ENCODE results near the gene TRPC1.
"Not testable (repeated sequence)": the region's sequence is repeated elsewhere in the genome, so short reads cannot be mapped to it uniquely, and the experiment has no call there.

Gene TRPC1

GRCh38 chr3:142725357-142725739, 1.5 kb downstream of the TRPC1 start:
- TF ChIP-seq CTCF (IDR thresholded peaks at IDR 0.05): no peak
- DNase-seq (ENCODE audit: low spot score): no peak
- no peak overlapping the region for H3K27ac ChIP-seq
- H3K4me3 ChIP-seq: peak overlapping the region; percentile 99

GRCh38 chr3:142726017-142726416, 2.2 kb downstream of the TRPC1 start:
- no peak overlapping the region for H3K27ac ChIP-seq

GRCh38 chr3:142732066-142732465, 8.2 kb downstream of the TRPC1 start:
- Histone ChIP-seq H3K4me3 (no peak overlapping the region), H3K27ac (no peak overlapping the region)
- no peak for DNase-seq (ENCODE audit: low spot score)
- TF ChIP-seq CTCF (IDR thresholded peaks at IDR 0.05): no peak

More at GRCh38 chr3:142726017-142726416, 2.2 kb downstream of the TRPC1 start:
- no peak for DNase-seq (ENCODE audit: low spot score)
- H3K4me3 ChIP-seq: no peak overlapping the region
- TF ChIP-seq CTCF (IDR thresholded peaks at IDR 0.05): no peak

GRCh38 chr3:142734834-142735233, 11.0 kb downstream of the TRPC1 start:
- no peak for TF ChIP-seq CTCF (IDR thresholded peaks at IDR 0.05)
- Histone ChIP-seq H3K4me3 (no peak overlapping the region), H3K27ac (no peak overlapping the region)
- DNase-seq (ENCODE audit: low spot score): no peak

GRCh38 chr3:142735462-142735861, 11.6 kb downstream of the TRPC1 start:
- DNase-seq (ENCODE audit: low spot score): no peak
- Histone ChIP-seq H3K4me3 (no peak overlapping the region), H3K27ac (no peak overlapping the region)
- TF ChIP-seq CTCF (IDR thresholded peaks at IDR 0.05): no peak

- DNase-seq (ENCODE audit: low spot score): no peak
- TF ChIP-seq CTCF (IDR thresholded peaks at IDR 0.05): no peak
- H3K27ac ChIP-seq: no peak overlapping the region
- no peak overlapping the region for H3K4me3 ChIP-seq
These were observed 14.6 kb downstream of the TRPC1 start for GRCh38 chr3:142738396-142738795.

- no peak for TF ChIP-seq CTCF (IDR thresholded peaks at IDR 0.05)
- no peak for DNase-seq (ENCODE audit: low spot score)
- Histone ChIP-seq H3K27ac (no peak overlapping the region), H3K4me3 (no peak overlapping the region)
These were observed 22.8 kb downstream of the TRPC1 start for GRCh38 chr3:142746646-142747045.

GRCh38 chr3:142750531-142750930, 26.7 kb downstream of the TRPC1 start:
- H3K27ac ChIP-seq; DNase-seq (ENCODE audit: low spot score); H3K4me3 ChIP-seq: not testable (repeated sequence)

- H3K27ac ChIP-seq; DNase-seq (ENCODE audit: low spot score); H3K4me3 ChIP-seq: not testable (repeated sequence)
These were observed 28.8 kb downstream of the TRPC1 start for GRCh38 chr3:142752605-142753004.

Data from coronary artery (tissue), 2 donors.